ENCODE data around the gene PRKCE. TPM values are rescaled to one million over a fixed set of nuclear protein-coding genes. Genes with fewer than 3 reads are reported as not detected.

PRKCE gene
- total RNA-seq, 1 experiment from 2014 or later: 14.8 TPM

DNA sequence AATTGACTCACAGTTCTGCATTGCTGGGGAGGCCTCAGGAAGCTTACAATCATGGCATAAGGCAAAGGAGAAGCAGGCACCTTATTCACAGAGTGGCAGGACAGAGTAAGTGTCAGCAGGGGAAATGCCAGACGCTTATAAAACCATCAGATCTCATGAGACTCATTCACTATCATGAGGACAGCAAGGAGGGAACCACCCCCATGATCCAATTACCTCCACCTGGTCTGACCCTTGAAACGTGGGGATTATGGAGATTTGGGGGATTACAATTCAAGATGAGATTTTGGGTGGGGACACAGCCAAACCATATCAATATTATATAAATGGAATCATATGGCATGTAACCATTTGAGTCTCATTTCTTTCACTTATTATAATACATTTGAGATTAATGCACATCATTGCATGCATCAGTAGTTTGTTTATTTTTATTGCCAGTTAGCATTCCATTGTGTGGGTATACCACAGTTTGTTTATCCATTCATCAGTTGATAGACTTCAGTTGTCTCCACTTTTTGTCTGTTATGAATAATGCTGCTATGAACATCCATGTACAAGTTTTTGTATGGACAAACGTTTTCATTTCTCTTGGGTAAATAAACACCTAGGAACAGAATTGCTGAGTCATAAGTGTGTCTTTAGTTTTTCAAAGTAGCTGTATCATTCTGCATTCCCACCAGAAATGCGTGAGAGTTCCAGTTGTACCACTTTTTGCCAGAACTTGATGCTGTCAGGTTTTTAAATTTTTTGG, 34.6 kb upstream of the PRKCE start:
- H3K27ac ChIP-seq (ENCODE audit: low read depth, low read length): no peak overlapping the region
- H3K9me3 ChIP-seq (ENCODE audit: control insufficient read depth in 1 of 2, insufficient read depth in 1 of 2, low read depth in 1 of 2, low read length in 2 of 2): no peaks in the 10 kb centered on the region
- intact Hi-C loops (cut with micrococcal nuclease): no loop called here
- H3K4me1 ChIP-seq (ENCODE audit: control insufficient read depth in 1 of 2, insufficient read depth in 2 of 2, low read length in 2 of 2): peaks cover under 1 to 13% of the 10 kb centered on the region in 2 experiments; a peak in 3 of 4 replicates
- CTCF ChIA-PET: interaction anchor here (1.0 kb wide), 1 partner anchor 162 kb away, joined by 3 read pairs; no protein-coding TSS in a partner anchor
- H3K9me2 ChIP-seq (ENCODE audit: insufficient read depth): no peaks in the 10 kb centered on the region
- H3K79me2 ChIP-seq (ENCODE audit: insufficient read depth, low read length): no peaks in the 10 kb centered on the region
- H3K9ac ChIP-seq (ENCODE audit: low read length): no peak overlapping the region
- H3K4me2 ChIP-seq (ENCODE audit: low read length): no peak overlapping the region
- ATAC-seq (no peak), DNase-seq (ENCODE audit: low read depth, low spot score) (no peak)
- RAD21 ChIA-PET (ENCODE audit: low non-redundant PET in 1 of 2, low total read pairs in 2 of 2, uncharacterized antibody in 2 of 2, unreplicated experiment in 2 of 2): no interaction called here
- no peak for TF ChIP-seq EZH2 (IDR thresholded peaks at IDR 0.05)
- TF ChIP-seq ZNF274 (IDR thresholded peaks at IDR 0.05; ENCODE audit: low read depth, low read length): no peak
- TF ChIP-seq TCF7L2 (IDR thresholded peaks at IDR 0.05; ENCODE audit: borderline replicate concordance, extremely low read depth, insufficient read depth, insufficient read length): no peak
- no peak for TF ChIP-seq POLR2AphosphoS5 (IDR thresholded peaks at IDR 0.05; ENCODE audit: low read depth, low read length)
- no peak for TF ChIP-seq SRF (IDR thresholded peaks at IDR 0.05; ENCODE audit: low read depth)
- no peak for TF ChIP-seq ATF3 (IDR thresholded peaks at IDR 0.05)
- TF ChIP-seq JUND (IDR thresholded peaks at IDR 0.05): no peak
- TF ChIP-seq SP1 (IDR thresholded peaks at IDR 0.05; ENCODE audit: low read depth): no peak
- no peak for TF ChIP-seq CBX3 (IDR thresholded peaks at IDR 0.05; ENCODE audit: low read depth)
- TF ChIP-seq SIN3A (IDR thresholded peaks at IDR 0.05; ENCODE audit: low read depth): no peak
- TF ChIP-seq, protein P1, sequence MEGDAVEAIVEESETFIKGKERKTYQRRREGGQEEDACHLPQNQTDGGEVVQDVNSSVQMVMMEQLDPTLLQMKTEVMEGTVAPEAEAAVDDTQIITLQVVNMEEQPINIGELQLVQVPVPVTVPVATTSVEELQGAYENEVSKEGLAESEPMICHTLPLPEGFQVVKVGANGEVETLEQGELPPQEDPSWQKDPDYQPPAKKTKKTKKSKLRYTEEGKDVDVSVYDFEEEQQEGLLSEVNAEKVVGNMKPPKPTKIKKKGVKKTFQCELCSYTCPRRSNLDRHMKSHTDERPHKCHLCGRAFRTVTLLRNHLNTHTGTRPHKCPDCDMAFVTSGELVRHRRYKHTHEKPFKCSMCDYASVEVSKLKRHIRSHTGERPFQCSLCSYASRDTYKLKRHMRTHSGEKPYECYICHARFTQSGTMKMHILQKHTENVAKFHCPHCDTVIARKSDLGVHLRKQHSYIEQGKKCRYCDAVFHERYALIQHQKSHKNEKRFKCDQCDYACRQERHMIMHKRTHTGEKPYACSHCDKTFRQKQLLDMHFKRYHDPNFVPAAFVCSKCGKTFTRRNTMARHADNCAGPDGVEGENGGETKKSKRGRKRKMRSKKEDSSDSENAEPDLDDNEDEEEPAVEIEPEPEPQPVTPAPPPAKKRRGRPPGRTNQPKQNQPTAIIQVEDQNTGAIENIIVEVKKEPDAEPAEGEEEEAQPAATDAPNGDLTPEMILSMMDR (IDR thresholded peaks at IDR 0.05 in 2 of 3, conservative IDR thresholded peaks at IDR 0.05 in 1 of 3; ENCODE audit: borderline replicate concordance in 1 of 3, insufficient read depth in 1 of 3, low read depth in 2 of 3, low read length in 2 of 3): no peak
- no peak for TF ChIP-seq EGR1 (IDR thresholded peaks at IDR 0.05; ENCODE audit: low read depth)
- no peak for TF ChIP-seq EZH2phosphoT487 (IDR thresholded peaks at IDR 0.05; ENCODE audit: borderline replicate concordance)
- no peaks in the 10 kb centered on the region for H3K36me3 ChIP-seq (ENCODE audit: control insufficient read depth in 1 of 2, insufficient read depth in 2 of 2, low read length in 2 of 2)
- no peak overlapping the region for H3K4me3 ChIP-seq (replicated peaks in 1 of 2; ENCODE audit: low read depth in 1 of 2, low read length in 2 of 2)
- no TSS peak for BruUV-seq (replicated peaks)
- H4K20me1 ChIP-seq (ENCODE audit: insufficient read depth): no peaks in the 10 kb centered on the region
- H2AFZ ChIP-seq (ENCODE audit: low read depth, low read length, poor library complexity, severe bottlenecking): no peak overlapping the region
- POLR2A ChIA-PET: no interaction called here
- H3K27me3 ChIP-seq (ENCODE audit: insufficient read depth, low read length): no peaks in the 10 kb centered on the region
